B cell (primary cell): ENCODE results near the gene CD96. TPM values are rescaled to one million over a fixed set of nuclear protein-coding genes. Genes with fewer than 3 reads are reported as not detected.

Source experiments
- ATAC-seq: fragments of 200-7000 bp; cut with Tn5 transposase; one replicate; pipeline ENCODE4 v1.10.0; 2021; ENCODE audit warnings: low read depth, mild to moderate bottlenecking, moderate number of reproducible peaks, moderate library complexity
- CTCF ChIA-PET: fragments of 350-600 bp; sonication (Branson Sonifier 250); formaldehyde crosslinking; loops from one replicate; lab custom pipeline; 2021; ENCODE audit warnings: antibody characterized with exemption, inconsistent platforms; lab: Charles Lee
- POLR2A ChIA-PET: fragments of 350-600 bp; sonication (Branson Sonifier 250); formaldehyde crosslinking; loops from one replicate; lab custom pipeline; 2021; ENCODE audit warnings: antibody characterized with exemption; lab: Charles Lee
- DNase-seq: peaks from one replicate; pipeline ENCODE4 v3.0.0; 2013
- H2AFZ ChIP-seq: 2 replicates; pipeline ENCODE4 v1.6.1; 2012; ENCODE audit warnings: mild to moderate bottlenecking, low read depth, low read length; ENCODE audit not compliant: insufficient read depth, poor library complexity, severe bottlenecking
- H3K27ac ChIP-seq, 2 donors: 1 replicate in 1 of 2; 2 replicates in 1 of 2; pipeline ENCODE4 v1.5.1; 2012 to 2013; ENCODE audit warnings: low read length in 2 of 2, mild to moderate bottlenecking in 2 of 2, moderate library complexity in 1 of 2
- H3K27me3 ChIP-seq, 4 experiments: fragments of 200-600 bp in 1 of 4; sonication (generic) in 1 of 4; replicated peaks in 1 of 4; 1 replicate in 2 of 4; 2 replicates in 2 of 4; pipeline versions ENCODE4 v1.6.1 to v1.7.0; 2013 to 2016; ENCODE audit warnings: low read length in 3 of 4, mild to moderate bottlenecking in 2 of 4, mixed read lengths in 1 of 4, moderate library complexity in 1 of 4; ENCODE audit not compliant: insufficient read depth in 4 of 4, control insufficient read depth in 3 of 4; ENCODE audit errors: control extremely low read depth in 1 of 4
- H3K36me3 ChIP-seq, 2 experiments: replicated peaks in 1 of 2; 1 replicate in 1 of 2; 2 replicates in 1 of 2; pipeline versions ENCODE4 v1.6.1 to v1.7.1; 2013; ENCODE audit warnings: low read length in 1 of 2; ENCODE audit not compliant: insufficient read depth in 2 of 2, control insufficient read depth in 1 of 2; ENCODE audit errors: control extremely low read depth in 1 of 2, extremely low read depth in 1 of 2
- H3K4me1 ChIP-seq, 2 donors: fragments of 200-600 bp in 1 of 2; sonication (generic) in 1 of 2; 1 replicate in 1 of 2; 2 replicates in 1 of 2; pipeline versions ENCODE4 v1.5.1 to v1.6.1; 2013 to 2017; ENCODE audit warnings: low read length in 2 of 2; ENCODE audit not compliant: control insufficient read depth in 2 of 2, insufficient read depth in 2 of 2
- H3K4me2 ChIP-seq: replicated peaks from 2 replicates; pipeline ENCODE3; 2012; ENCODE audit warnings: mild to moderate bottlenecking, low read depth, low read length; ENCODE audit not compliant: poor library complexity, severe bottlenecking
- H3K4me3 ChIP-seq, 5 experiments: fragments of 200-600 bp in 1 of 5; sonication (generic) in 1 of 5; 1 replicate in 3 of 5; 2 replicates in 2 of 5; pipeline versions ENCODE4 v1.5.1 to v1.7.0; 2011 to 2016; ENCODE audit warnings: low read length in 4 of 5, mild to moderate bottlenecking in 4 of 5, low read depth in 2 of 5, control low read depth in 1 of 5, moderate library complexity in 1 of 5; ENCODE audit not compliant: insufficient read depth in 1 of 5; ENCODE audit errors: control extremely low read depth in 1 of 5, extremely low read depth in 1 of 5
- H3K79me2 ChIP-seq: fragments of 200-600 bp; sonication (generic); one replicate; pipeline ENCODE4 v1.6.0; 2016; ENCODE audit warnings: low read length; ENCODE audit not compliant: control insufficient read depth, insufficient read depth
- H3K9ac ChIP-seq: fragments of 200-600 bp; sonication (generic); 2 replicates; pipeline ENCODE4 v1.6.1; 2017; ENCODE audit warnings: mild to moderate bottlenecking, low read length, moderate library complexity
- H3K9me3 ChIP-seq, 3 donors: one replicate each; pipeline versions ENCODE4 v1.6.1 to v1.7.1; 2013; ENCODE audit warnings: low read length in 2 of 3; ENCODE audit not compliant: control insufficient read depth in 2 of 3, insufficient read depth in 1 of 3; ENCODE audit errors: control extremely low read depth in 1 of 3
- H4K20me1 ChIP-seq: 2 replicates; pipeline ENCODE4 v1.6.0; 2012; ENCODE audit warnings: mild to moderate bottlenecking, low read length; ENCODE audit not compliant: insufficient read depth, control insufficient read depth, poor library complexity, severe bottlenecking
- H3K27ac Mint-ChIP-seq: one replicate; pipeline ENCODE4 v1.8.0; 2021; ENCODE audit warnings: mixed read lengths
- H3K27me3 Mint-ChIP-seq: one replicate; pipeline ENCODE4 v1.8.0; 2021; ENCODE audit warnings: mixed read lengths
- H3K4me1 Mint-ChIP-seq: one replicate; pipeline ENCODE4 v1.8.0; 2021; ENCODE audit warnings: mixed read lengths
- H3K4me3 Mint-ChIP-seq: one replicate; pipeline ENCODE4 v1.8.0; 2021; ENCODE audit warnings: mixed read lengths
- H3K9me3 Mint-ChIP-seq: one replicate; pipeline ENCODE4 v1.8.0; 2022; ENCODE audit warnings: mixed read lengths; ENCODE audit not compliant: insufficient read depth
- CTCF ChIP-seq: fragments of 200-600 bp; IDR thresholded peaks from one replicate; pipeline ENCODE4 v1.8.0; 2022; ENCODE audit warnings: antibody characterized with exemption, mild to moderate bottlenecking
- EZH2 ChIP-seq: IDR thresholded peaks from 2 replicates; pipeline ENCODE4 v1.6.1; 2012; ENCODE audit warnings: borderline replicate concordance, low read depth, mild to moderate bottlenecking, moderate library complexity, low read length; ENCODE audit not compliant: insufficient read depth, poor library complexity, severe bottlenecking
- WGBS: methylation state at CpG from one replicate; pipeline ENCODE4 v1.1.5; 2013; ENCODE audit warnings: missing lambda C conversion rate; ENCODE audit not compliant: insufficient coverage; 5-methylcytosine and 5-hydroxymethylcytosine counted together
- intact Hi-C: fragments of 100-400 bp; cut with micrococcal nuclease; formaldehyde crosslinking; loops from one replicate; pipeline ENCODE4 v1.10.0; 2022
- polyA plus RNA-seq: library from polyadenylated mRNA; depleted of rRNA; stranded (reverse); fragments of >200 nt; gene quantifications from 2 replicates; pipeline ENCODE4 v1.2.3, GENCODE V29; 2012
- total RNA-seq, 2 donors: library from RNA; stranded (reverse); fragments of 120-200 nt in 1 of 2; gene quantifications; 1 replicate in 1 of 2; 2 replicates in 1 of 2; pipeline versions ENCODE4 v1.2.3 to v1.2.4, GENCODE V29; 2013 to 2022

CD96 gene
- total and polyA plus RNA-seq, 2 donors (not counting 1 experiment from before 2014, with no cell fraction given): 21.4 to 56.2 TPM

- POLR2A ChIA-PET: no interaction called here
- CTCF ChIA-PET: interaction anchor here (0.5 to 2.3 kb wide), 3 partner anchors 17 to 68 kb away, joined by 3 to 10 read pairs (median 9); no protein-coding TSS in a partner anchor
- Histone ChIP-seq H2AFZ (no peak overlapping the region), H3K36me3 (peaks cover 0 to 10% of the 10 kb centered on the region in 2 experiments), H3K79me2 (no peaks in the 10 kb centered on the region), H3K4me2 (no peak overlapping the region), H3K4me3 (no peak overlapping the region), H3K4me1 (peaks cover 22 to 29% of the 10 kb centered on the region in 2 donors), H3K9me3 (no peaks in the 10 kb centered on the region), H3K27ac (no peak overlapping the region), H3K27me3 (no peaks in the 10 kb centered on the region), H4K20me1 (no peaks in the 10 kb centered on the region), H3K9ac (no peak overlapping the region)
- DNase-seq (no peak), ATAC-seq (no peak)
- Mint-ChIP-seq H3K27ac (no peak overlapping the region), H3K27me3 (no peaks in the 10 kb centered on the region), H3K4me1 (peaks cover 33% of the 10 kb centered on the region), H3K4me3 (no peak overlapping the region), H3K9me3 (no peaks in the 10 kb centered on the region)
- WGBS: no CpG with 5 or more reads among the region's 2 CpGs
- TF ChIP-seq EZH2 (no peak), CTCF (no peak)
- intact Hi-C loops: no loop called here
These were observed 56.6 kb downstream of the CD96 start for GRCh38 chr3:111598552-111598951.

GRCh38 chr3:111601810-111602209 is 59.8 kb downstream of the CD96 start:
- ChIA-PET POLR2A (no interaction called here), CTCF (interaction anchor here (1.2 to 3.9 kb wide), 3 partner anchors 15 to 114 kb away, joined by 4 to 21 read pairs (median 5); no protein-coding TSS in a partner anchor)
- Histone ChIP-seq H3K4me3 (no peak overlapping the region), H3K4me2 (no peak overlapping the region), H3K27me3 (no peaks in the 10 kb centered on the region), H3K9me3 (no peaks in the 10 kb centered on the region), H3K4me1 (peaks cover 14 to 16% of the 10 kb centered on the region in 2 donors), H2AFZ (no peak overlapping the region), H3K9ac (no peak overlapping the region), H3K36me3 (peaks cover 0 to 10% of the 10 kb centered on the region in 2 experiments), H3K27ac (no peak overlapping the region), H3K79me2 (no peaks in the 10 kb centered on the region), H4K20me1 (no peaks in the 10 kb centered on the region)
- no peak for DNase-seq
- H3K27me3 Mint-ChIP-seq: no peaks in the 10 kb centered on the region
- intact Hi-C loops: no loop called here
- H3K4me3 Mint-ChIP-seq: no peak overlapping the region
- peaks cover 27% of the 10 kb centered on the region for H3K4me1 Mint-ChIP-seq
- no CpG with 5 or more reads among the region's 4 CpGs for WGBS
- peak overlapping the region; percentile 18 for H3K27ac Mint-ChIP-seq
- TF ChIP-seq CTCF: no peak
- no peak for TF ChIP-seq EZH2
- no peak for ATAC-seq
- H3K9me3 Mint-ChIP-seq: no peaks in the 10 kb centered on the region
